ENCODE results near the gene RARRES2. TPM values are rescaled to one million over a fixed set of nuclear protein-coding genes. Genes with fewer than 3 reads are reported as not detected.
"Not testable (repeated sequence)": the region's sequence is repeated elsewhere in the genome, so short reads cannot be mapped to it uniquely, and the experiment has no call there.

The RARRES2 gene
- total RNA-seq, 1 experiment from 2014 or later: not detected

GRCh38 chr7:150308575-150308974 is 32.9 kb downstream of the RARRES2 start:
- Mint-ChIP-seq H3K4me1 (ENCODE audit: insufficient read depth, unreplicated experiment) (peaks cover 21% of the 10 kb centered on the region), H3K36me3 (ENCODE audit: insufficient read depth, unreplicated experiment) (peaks cover 4% of the 10 kb centered on the region), H3K27me3 (ENCODE audit: insufficient read depth, unreplicated experiment) (no peaks in the 10 kb centered on the region), H3K4me3 (ENCODE audit: unreplicated experiment) (no peak overlapping the region), H3K27ac (ENCODE audit: low read depth, unreplicated experiment) (no peak overlapping the region), H3K9me3 (ENCODE audit: unreplicated experiment) (peaks cover 14% of the 10 kb centered on the region)
- intact Hi-C loops (cut with micrococcal nuclease): no loop called here
- CTCF ChIA-PET: no interaction called here
- POLR2A ChIA-PET: no interaction called here
- TF ChIP-seq CTCF (IDR thresholded peaks at IDR 0.05; ENCODE audit: unreplicated experiment): no peak
- no peak for DNase-seq (ENCODE audit: unreplicated experiment)
- BruUV-seq (replicated peaks): no TSS peak

- Mint-ChIP-seq H3K27ac (ENCODE audit: low read depth, unreplicated experiment) (no peak overlapping the region), H3K27me3 (ENCODE audit: insufficient read depth, unreplicated experiment) (no peaks in the 10 kb centered on the region), H3K4me3 (ENCODE audit: unreplicated experiment) (no peak overlapping the region), H3K4me1 (ENCODE audit: insufficient read depth, unreplicated experiment) (peaks cover 19% of the 10 kb centered on the region), H3K9me3 (ENCODE audit: unreplicated experiment) (peaks cover 14% of the 10 kb centered on the region), H3K36me3 (ENCODE audit: insufficient read depth, unreplicated experiment) (no peaks in the 10 kb centered on the region)
- intact Hi-C loops (cut with micrococcal nuclease): no loop called here
- CTCF ChIA-PET: interaction anchor here (0.6 kb wide), 1 partner anchor 47 kb away, joined by 3 read pairs; no protein-coding TSS in a partner anchor
- no peak for DNase-seq (ENCODE audit: unreplicated experiment)
- POLR2A ChIA-PET: no interaction called here
- no TSS peak for BruUV-seq (replicated peaks)
- no peak for TF ChIP-seq CTCF (IDR thresholded peaks at IDR 0.05; ENCODE audit: unreplicated experiment)
Measured at GRCh38 chr7:150307904-150308303, 33.5 kb downstream of the RARRES2 start.

- ChIA-PET CTCF (no interaction called here), POLR2A (no interaction called here)
- no peaks in the 10 kb centered on the region for H3K36me3 Mint-ChIP-seq (ENCODE audit: insufficient read depth, unreplicated experiment)
- TF ChIP-seq CTCF (IDR thresholded peaks at IDR 0.05; ENCODE audit: unreplicated experiment): no peak
- no peak overlapping the region for H3K4me3 Mint-ChIP-seq (ENCODE audit: unreplicated experiment)
- H3K27me3 Mint-ChIP-seq (ENCODE audit: insufficient read depth, unreplicated experiment): no peaks in the 10 kb centered on the region
- peaks cover 18% of the 10 kb centered on the region for H3K4me1 Mint-ChIP-seq (ENCODE audit: insufficient read depth, unreplicated experiment)
- H3K27ac Mint-ChIP-seq (ENCODE audit: low read depth, unreplicated experiment): no peak overlapping the region
- no peak for DNase-seq (ENCODE audit: unreplicated experiment)
- BruUV-seq (replicated peaks): no TSS peak
- intact Hi-C loops (cut with micrococcal nuclease): no loop called here
- H3K9me3 Mint-ChIP-seq (ENCODE audit: unreplicated experiment): peaks cover 14% of the 10 kb centered on the region
Measured at GRCh38 chr7:150307129-150307528, 34.3 kb downstream of the RARRES2 start.

GRCh38 chr7:150306377-150306776 is 35.1 kb downstream of the RARRES2 start:
- POLR2A ChIA-PET; CTCF ChIA-PET; H3K27me3 Mint-ChIP-seq (ENCODE audit: insufficient read depth, unreplicated experiment); intact Hi-C loops (cut with micrococcal nuclease); H3K36me3 Mint-ChIP-seq (ENCODE audit: insufficient read depth, unreplicated experiment); H3K4me3 Mint-ChIP-seq (ENCODE audit: unreplicated experiment); BruUV-seq (replicated peaks); H3K27ac Mint-ChIP-seq (ENCODE audit: low read depth, unreplicated experiment); DNase-seq (ENCODE audit: unreplicated experiment): not testable (repeated sequence)
- H3K9me3 Mint-ChIP-seq (ENCODE audit: unreplicated experiment): peaks cover 14% of the 10 kb centered on the region
- H3K4me1 Mint-ChIP-seq (ENCODE audit: insufficient read depth, unreplicated experiment): peaks cover 18% of the 10 kb centered on the region

DNA sequence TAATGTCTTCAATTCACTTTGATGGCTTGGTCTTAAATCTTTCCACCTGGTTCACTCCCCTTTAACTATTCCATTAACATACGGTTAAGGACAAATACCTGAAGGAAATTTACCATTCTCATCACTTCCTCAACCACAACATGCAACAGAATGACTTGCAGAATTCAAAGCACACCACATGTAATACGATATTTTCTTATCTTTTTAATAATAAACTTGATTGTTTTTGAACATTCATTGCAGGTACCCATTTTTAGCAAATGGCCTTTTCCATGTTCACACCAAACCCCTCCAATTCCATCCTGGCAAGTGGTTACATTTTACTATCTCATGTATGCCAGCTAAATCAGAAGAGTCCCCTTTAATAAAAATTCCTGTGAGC is 35.5 kb downstream of the RARRES2 start:
- POLR2A ChIA-PET; H3K27ac Mint-ChIP-seq (ENCODE audit: low read depth, unreplicated experiment); H3K36me3 Mint-ChIP-seq (ENCODE audit: insufficient read depth, unreplicated experiment); H3K27me3 Mint-ChIP-seq (ENCODE audit: insufficient read depth, unreplicated experiment); BruUV-seq (replicated peaks); H3K4me3 Mint-ChIP-seq (ENCODE audit: unreplicated experiment); DNase-seq (ENCODE audit: unreplicated experiment); intact Hi-C loops (cut with micrococcal nuclease); CTCF ChIA-PET: not testable (repeated sequence)
- H3K9me3 Mint-ChIP-seq (ENCODE audit: unreplicated experiment): peaks cover 14% of the 10 kb centered on the region
- peaks cover 18% of the 10 kb centered on the region for H3K4me1 Mint-ChIP-seq (ENCODE audit: insufficient read depth, unreplicated experiment)

DNA sequence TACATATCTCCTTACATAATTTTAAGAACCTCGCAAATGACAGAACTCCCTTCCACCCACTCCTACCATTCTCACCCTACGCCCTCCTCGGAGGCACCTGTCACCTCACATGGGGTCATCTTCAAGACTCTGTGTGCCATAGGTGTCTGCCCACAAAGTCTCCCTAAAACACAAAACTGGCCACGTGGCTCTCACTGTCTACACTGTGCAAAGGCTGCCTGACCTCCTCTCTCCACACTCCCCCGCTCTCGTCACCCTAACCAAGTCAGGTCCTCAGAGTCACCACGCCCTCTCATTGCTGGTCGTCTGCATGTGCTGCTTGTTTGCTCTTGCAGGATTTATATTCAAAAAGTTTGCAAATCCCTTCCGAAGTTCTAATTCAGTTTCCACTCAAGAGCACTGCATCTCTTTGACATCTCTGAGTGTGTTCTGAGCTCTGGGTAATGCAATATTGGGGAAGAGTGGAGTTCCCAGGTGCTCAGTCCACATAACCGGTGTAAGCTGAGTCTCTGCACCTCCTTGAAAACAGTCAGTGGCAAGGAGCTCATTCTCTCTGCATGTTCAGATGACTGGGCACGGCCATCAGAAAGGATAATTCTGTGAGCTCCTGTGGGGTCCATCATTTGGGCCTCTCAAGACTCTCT is 36.0 kb downstream of the RARRES2 start:
- H3K36me3 Mint-ChIP-seq (ENCODE audit: insufficient read depth, unreplicated experiment); H3K27ac Mint-ChIP-seq (ENCODE audit: low read depth, unreplicated experiment); CTCF ChIA-PET; DNase-seq (ENCODE audit: unreplicated experiment); POLR2A ChIA-PET; BruUV-seq (replicated peaks); H3K27me3 Mint-ChIP-seq (ENCODE audit: insufficient read depth, unreplicated experiment); H3K4me3 Mint-ChIP-seq (ENCODE audit: unreplicated experiment); intact Hi-C loops (cut with micrococcal nuclease): not testable (repeated sequence)
- Mint-ChIP-seq H3K9me3 (ENCODE audit: unreplicated experiment) (peaks cover 14% of the 10 kb centered on the region), H3K4me1 (ENCODE audit: insufficient read depth, unreplicated experiment) (peaks cover 18% of the 10 kb centered on the region)

GRCh38 chr7:150304499-150305258 is 36.8 kb downstream of the RARRES2 start:
- H3K27ac Mint-ChIP-seq (ENCODE audit: low read depth, unreplicated experiment); CTCF ChIA-PET; H3K27me3 Mint-ChIP-seq (ENCODE audit: insufficient read depth, unreplicated experiment); BruUV-seq (replicated peaks); DNase-seq (ENCODE audit: unreplicated experiment); POLR2A ChIA-PET; intact Hi-C loops (cut with micrococcal nuclease); H3K4me3 Mint-ChIP-seq (ENCODE audit: unreplicated experiment); H3K36me3 Mint-ChIP-seq (ENCODE audit: insufficient read depth, unreplicated experiment): not testable (repeated sequence)
- H3K9me3 Mint-ChIP-seq (ENCODE audit: unreplicated experiment): peaks cover 14% of the 10 kb centered on the region
- peaks cover 18% of the 10 kb centered on the region for H3K4me1 Mint-ChIP-seq (ENCODE audit: insufficient read depth, unreplicated experiment)
